Mesothelial cell of epicardium (in vitro differentiated cells): ENCODE data around the gene TMIE. TPM values are rescaled to one million over a fixed set of nuclear protein-coding genes. Genes with fewer than 3 reads are reported as not detected.
"Not testable (repeated sequence)": the region's sequence is repeated elsewhere in the genome, so short reads cannot be mapped to it uniquely, and the experiment has no call there.

Experiments used
- DNase-seq, 2 experiments: peaks; one replicate each; pipeline ENCODE4 v3.0.0; 2021; ENCODE audit warnings: low spot score in 2 of 2; ENCODE audit not compliant: unreplicated experiment in 2 of 2
- H3K27ac Mint-ChIP-seq: 2 replicates; pipeline ENCODE4 v1.8.0; 2021; ENCODE audit warnings: mixed read lengths
- H3K27me3 Mint-ChIP-seq: 2 replicates; pipeline ENCODE4 v1.8.0; 2021; ENCODE audit warnings: low read depth, mixed read lengths
- H3K36me3 Mint-ChIP-seq: 2 replicates; pipeline ENCODE4 v1.8.0; 2021; ENCODE audit warnings: mixed read lengths
- H3K4me1 Mint-ChIP-seq: 2 replicates; pipeline ENCODE4 v1.8.0; 2021; ENCODE audit warnings: mixed read lengths
- H3K4me3 Mint-ChIP-seq: 2 replicates; pipeline ENCODE4 v1.8.0; 2021; ENCODE audit warnings: mild to moderate bottlenecking, moderate library complexity, mixed read lengths
- H3K9me3 Mint-ChIP-seq: 2 replicates; pipeline ENCODE4 v1.8.0; 2021; ENCODE audit warnings: mixed read lengths
- total RNA-seq: library from RNA; stranded (reverse); gene quantifications from 3 replicates; pipeline ENCODE4 v1.2.1, GENCODE V29; 2021
- TF ChIP-seq, protein P1 (sequence below): fragments of 200-600 bp; sonication (generic); IDR thresholded peaks from one replicate; pipeline ENCODE4 v1.5.0; 2021; ENCODE audit warnings: antibody characterized with exemption; ENCODE audit not compliant: unreplicated experiment

Gene TMIE
- total RNA-seq, 1 donor from 2014 or later = 0.54 TPM

DNA sequence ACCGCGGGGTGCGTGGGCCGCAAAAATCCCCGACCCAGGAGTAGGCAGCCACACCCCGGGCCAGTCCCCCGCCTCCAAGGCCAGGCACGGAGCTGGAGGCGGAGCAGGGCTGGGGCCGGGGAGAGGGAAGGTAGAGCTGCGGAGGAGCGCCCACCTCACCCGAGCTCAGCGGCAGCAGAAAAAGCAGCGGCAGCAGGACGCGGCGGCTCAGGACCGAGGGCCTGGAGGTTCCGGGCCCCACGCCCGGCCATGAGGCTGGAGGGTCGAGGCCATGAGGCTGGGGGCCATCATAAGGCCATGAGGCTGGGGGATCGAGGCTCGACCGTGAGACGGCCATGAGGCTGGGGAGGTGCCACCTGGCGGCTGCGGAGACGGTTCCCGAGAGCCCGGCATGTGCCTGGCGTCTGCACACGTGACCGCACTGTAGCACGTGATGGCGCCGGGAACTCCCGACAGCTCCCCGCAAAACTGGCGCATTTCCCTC lies 49.4 kb downstream of the TMIE start:
- Mint-ChIP-seq H3K27ac (no peak overlapping the region), H3K4me3 (no peak overlapping the region), H3K27me3 (no peaks in the 10 kb centered on the region), H3K9me3 (no peaks in the 10 kb centered on the region), H3K4me1 (no peaks in the 10 kb centered on the region), H3K36me3 (no peaks in the 10 kb centered on the region)
- no peak for DNase-seq
- TF ChIP-seq, protein P1, sequence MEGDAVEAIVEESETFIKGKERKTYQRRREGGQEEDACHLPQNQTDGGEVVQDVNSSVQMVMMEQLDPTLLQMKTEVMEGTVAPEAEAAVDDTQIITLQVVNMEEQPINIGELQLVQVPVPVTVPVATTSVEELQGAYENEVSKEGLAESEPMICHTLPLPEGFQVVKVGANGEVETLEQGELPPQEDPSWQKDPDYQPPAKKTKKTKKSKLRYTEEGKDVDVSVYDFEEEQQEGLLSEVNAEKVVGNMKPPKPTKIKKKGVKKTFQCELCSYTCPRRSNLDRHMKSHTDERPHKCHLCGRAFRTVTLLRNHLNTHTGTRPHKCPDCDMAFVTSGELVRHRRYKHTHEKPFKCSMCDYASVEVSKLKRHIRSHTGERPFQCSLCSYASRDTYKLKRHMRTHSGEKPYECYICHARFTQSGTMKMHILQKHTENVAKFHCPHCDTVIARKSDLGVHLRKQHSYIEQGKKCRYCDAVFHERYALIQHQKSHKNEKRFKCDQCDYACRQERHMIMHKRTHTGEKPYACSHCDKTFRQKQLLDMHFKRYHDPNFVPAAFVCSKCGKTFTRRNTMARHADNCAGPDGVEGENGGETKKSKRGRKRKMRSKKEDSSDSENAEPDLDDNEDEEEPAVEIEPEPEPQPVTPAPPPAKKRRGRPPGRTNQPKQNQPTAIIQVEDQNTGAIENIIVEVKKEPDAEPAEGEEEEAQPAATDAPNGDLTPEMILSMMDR = no peak

DNA sequence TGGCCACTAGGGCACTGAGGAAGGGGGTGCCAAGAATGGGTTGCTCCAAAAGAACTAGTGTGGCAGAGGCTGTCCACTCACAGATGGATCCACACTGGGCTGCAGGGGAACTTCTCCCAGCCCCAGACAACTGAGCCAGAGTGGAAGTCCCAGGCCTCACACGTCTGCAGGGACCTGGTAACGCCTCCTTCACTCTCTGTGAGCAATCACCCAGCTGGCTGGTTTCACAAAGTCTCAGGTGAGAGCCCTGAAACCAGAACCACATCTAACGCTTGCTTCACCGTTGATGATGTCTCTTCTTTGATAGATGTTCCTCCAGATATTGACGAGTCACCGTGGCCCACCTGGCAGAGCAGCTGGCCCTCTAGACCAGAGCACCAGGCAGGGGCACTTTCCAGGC lies 51.9 kb downstream of the TMIE start:
- not testable (repeated sequence) for DNase-seq, H3K9me3 Mint-ChIP-seq, H3K36me3 Mint-ChIP-seq

DNA sequence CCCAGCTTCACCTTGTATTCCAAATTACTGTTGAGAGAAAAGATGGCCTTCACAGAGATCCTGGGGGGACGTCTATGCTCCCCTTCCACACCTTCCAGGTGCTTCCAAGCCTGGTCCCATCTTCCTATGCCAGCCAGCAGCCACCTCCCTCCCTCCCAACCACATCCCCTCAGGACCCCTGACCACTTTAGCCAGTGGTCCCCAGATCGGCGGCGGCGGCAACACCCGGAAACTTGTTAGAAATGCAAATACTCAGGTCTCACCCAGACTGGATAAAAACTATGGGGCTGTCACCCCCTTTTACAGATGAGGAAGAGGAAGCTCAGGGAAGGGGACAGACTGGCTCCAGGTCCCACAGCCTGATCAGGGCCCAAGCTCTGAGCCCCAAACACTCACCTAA lies 54.5 kb downstream of the TMIE start:
- no peak for DNase-seq
- no peaks in the 10 kb centered on the region for H3K9me3 Mint-ChIP-seq
- H3K4me1 Mint-ChIP-seq = peaks cover 9% of the 10 kb centered on the region
- no peak overlapping the region for H3K4me3 Mint-ChIP-seq
- H3K27ac Mint-ChIP-seq = no peak overlapping the region
- no peaks in the 10 kb centered on the region for H3K27me3 Mint-ChIP-seq
- TF ChIP-seq, protein P1 = no peak
- H3K36me3 Mint-ChIP-seq = no peaks in the 10 kb centered on the region

More for the DNA sequence above, 51.9 kb downstream of the TMIE start:
- H3K27ac Mint-ChIP-seq, H3K27me3 Mint-ChIP-seq, H3K4me3 Mint-ChIP-seq, H3K4me1 Mint-ChIP-seq: not testable (repeated sequence)

DNA sequence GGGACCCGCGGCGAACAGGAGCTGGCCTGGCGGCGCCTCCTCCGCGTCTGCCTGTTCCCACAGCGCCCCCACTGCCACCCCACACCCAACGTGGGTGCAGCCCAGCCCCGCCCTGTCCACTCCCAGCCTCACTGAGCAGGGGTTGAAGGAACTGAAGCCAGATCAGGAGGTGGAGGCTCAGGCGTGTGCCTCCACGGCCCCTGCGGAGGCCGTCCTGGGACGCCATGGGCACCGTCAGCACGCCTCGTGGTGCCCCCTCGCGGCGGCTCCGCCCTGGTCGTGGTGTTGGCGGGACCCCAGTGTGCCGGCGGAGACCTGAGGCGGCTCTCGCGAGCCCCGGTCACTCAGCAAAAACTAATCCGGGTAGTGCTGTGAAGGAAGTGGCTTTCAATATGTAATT lies 55.5 kb downstream of the TMIE start:
- no peaks in the 10 kb centered on the region for H3K27me3 Mint-ChIP-seq
- no peak overlapping the region for H3K27ac Mint-ChIP-seq
- no peaks in the 10 kb centered on the region for H3K36me3 Mint-ChIP-seq
- H3K4me3 Mint-ChIP-seq = no peak overlapping the region
- peaks cover 9% of the 10 kb centered on the region for H3K4me1 Mint-ChIP-seq
- no peaks in the 10 kb centered on the region for H3K9me3 Mint-ChIP-seq
- TF ChIP-seq, protein P1 = no peak
- no peak for DNase-seq

DNA sequence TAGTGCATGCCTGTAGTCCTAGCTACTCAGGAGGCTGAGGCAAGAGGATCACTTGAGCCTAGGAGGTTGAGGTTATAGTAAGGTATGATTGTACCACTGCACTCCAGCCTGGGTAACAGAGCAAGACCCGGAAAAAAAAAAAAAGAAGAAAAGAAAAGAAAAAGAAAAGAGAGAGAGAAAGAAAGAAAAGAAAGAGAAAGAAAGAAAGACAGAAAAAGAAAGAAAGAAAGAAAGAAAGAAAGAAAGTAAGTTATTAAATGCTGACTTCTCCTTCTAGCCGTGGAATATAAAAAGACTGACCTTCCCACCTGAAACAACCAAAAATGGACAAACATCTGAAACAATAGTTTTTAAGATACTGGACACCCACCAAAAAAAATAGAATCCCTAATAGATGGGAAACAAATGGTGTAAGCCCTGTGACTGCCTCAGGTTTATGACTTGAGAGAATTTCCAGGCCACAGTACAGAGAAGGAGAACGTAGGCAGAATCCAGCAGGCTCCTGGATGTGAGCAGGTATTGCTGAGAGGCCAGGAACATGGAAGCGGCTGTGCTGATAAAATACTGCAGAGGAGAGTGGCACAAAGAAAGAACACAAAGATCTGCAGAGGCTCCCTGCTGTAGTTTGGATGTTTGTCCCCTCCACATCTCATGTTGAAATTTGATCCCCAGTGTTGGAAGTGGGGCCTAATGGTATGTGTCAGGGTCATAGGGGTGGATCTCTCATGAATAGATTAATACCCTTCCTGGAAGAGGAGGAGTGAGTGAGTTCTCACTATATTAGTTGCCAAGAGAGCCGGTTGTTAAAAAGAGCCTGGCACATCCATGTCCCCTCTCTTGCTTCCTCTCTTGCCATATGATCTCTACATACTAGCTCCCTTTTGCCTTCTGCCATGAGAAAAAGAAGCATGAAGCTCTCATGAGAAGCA lies 58.3 kb downstream of the TMIE start:
- peaks cover 15% of the 10 kb centered on the region for H3K36me3 Mint-ChIP-seq
- H3K9me3 Mint-ChIP-seq = peaks cover 24% of the 10 kb centered on the region
- H3K4me3 Mint-ChIP-seq = no peak overlapping the region
- H3K27ac Mint-ChIP-seq = peak overlapping the region; percentile 67
- DNase-seq = no peak
- no peaks in the 10 kb centered on the region for H3K27me3 Mint-ChIP-seq
- peaks cover 9% of the 10 kb centered on the region for H3K4me1 Mint-ChIP-seq
- TF ChIP-seq, protein P1 = no peak

Other genes with a start within 250 kb of the TMIE start
- gene LTF, start 236.5 kb upstream of the TMIE start, total RNA-seq = not detected in 3 replicates
- gene RTP3, start 203.4 kb upstream of the TMIE start, total RNA-seq = not detected in 3 replicates
- 0.87 to 1.7 TPM (median 0.97 TPM) in 3 replicates for gene LRRC2, start 135.1 kb upstream of the TMIE start, total RNA-seq
- not detected in 3 replicates for gene FAM240A, start 88.9 kb upstream of the TMIE start, total RNA-seq
- gene ALS2CL, start 7.7 kb upstream of the TMIE start, total RNA-seq = 6.2 to 7.1 TPM (median 6.8 TPM) in 3 replicates
- gene PRSS50, start 16.5 kb downstream of the TMIE start, total RNA-seq = 4.4 to 4.8 TPM (median 4.5 TPM) in 3 replicates
- 5.2 to 6.8 TPM (median 5.3 TPM) in 3 replicates for gene MYL3, start 162.1 kb downstream of the TMIE start, total RNA-seq
- gene PTH1R, start 176.3 kb downstream of the TMIE start, total RNA-seq = 34.3 to 38.0 TPM (median 36.4 TPM) in 3 replicates